H1 (cell line): Measurements from ENCODE around the gene COL17A1.

Experiments used
- CREB1 ChIP-seq: IDR thresholded peaks from 2 replicates; pipeline ENCODE4 v1.6.1; 2012; ENCODE audit warnings: inconsistent platforms
- CTCF ChIP-seq, 3 experiments: IDR thresholded peaks; 1 replicate in 2 of 3; 2 replicates in 1 of 3; pipeline versions ENCODE4 v1.5.1 to v1.6.1; 2011; ENCODE audit warnings: low read length in 3 of 3, mild to moderate bottlenecking in 3 of 3, inconsistent platforms in 2 of 3, low read depth in 1 of 3, moderate library complexity in 1 of 3; ENCODE audit not compliant: insufficient read depth in 1 of 3; ENCODE audit errors: control extremely low read depth in 1 of 3
- EZH2 ChIP-seq: fragments of 200-600 bp; sonication (generic); IDR thresholded peaks from 2 replicates; pipeline ENCODE4 v1.7.1; 2012; ENCODE audit warnings: low read depth, mild to moderate bottlenecking, moderate library complexity, low read length, inconsistent platforms; ENCODE audit not compliant: severe bottlenecking
- GABPA ChIP-seq: IDR thresholded peaks from 2 replicates; pipeline ENCODE4 v1.6.1; 2011; ENCODE audit warnings: mild to moderate bottlenecking, low read length, moderate library complexity, borderline replicate concordance; ENCODE audit not compliant: insufficient read depth
- JUND ChIP-seq: IDR thresholded peaks from 2 replicates; pipeline ENCODE4 v1.6.1; 2011; ENCODE audit warnings: mild to moderate bottlenecking, improper control_type of control experiment, low read length
- MAX ChIP-seq: IDR thresholded peaks from 2 replicates; pipeline ENCODE4 v1.6.1; 2012; ENCODE audit warnings: inconsistent platforms
- POLR2A ChIP-seq, 2 experiments: IDR thresholded peaks; 1 replicate in 1 of 2; 2 replicates in 1 of 2; pipeline ENCODE4 v1.6.1; 2011; ENCODE audit warnings: low read depth in 2 of 2, low read length in 2 of 2, mild to moderate bottlenecking in 2 of 2; ENCODE audit errors: control extremely low read depth in 1 of 2
- POLR2AphosphoS5 ChIP-seq: IDR thresholded peaks from 2 replicates; pipeline ENCODE4 v1.6.1; 2011; ENCODE audit warnings: low read depth, low read length
- SP1 ChIP-seq: IDR thresholded peaks from 2 replicates; pipeline ENCODE4 v1.6.1; 2011; ENCODE audit warnings: low read depth, low read length
- SRF ChIP-seq: IDR thresholded peaks from 2 replicates; pipeline ENCODE4 v1.6.1; 2011; ENCODE audit warnings: mild to moderate bottlenecking, low read depth, low read length, moderate library complexity
- YY1 ChIP-seq: IDR thresholded peaks from 2 replicates; pipeline ENCODE4 v1.6.1; 2011; ENCODE audit warnings: low read depth, mild to moderate bottlenecking, low read length

- TF ChIP-seq POLR2AphosphoS5 (no peak), SP1 (no peak), YY1 (no peak), CREB1 (no peak), CTCF (IDR thresholded peaks at IDR 0.05; ENCODE audit: control extremely low read depth in 1 of 3, insufficient read depth in 1 of 3, low read depth in 1 of 3, low read length in 3 of 3) (no peak), GABPA (no peak), JUND (no peak), MAX (no peak), EZH2 (no peak), POLR2A (IDR thresholded peaks at IDR 0.05; ENCODE audit: control extremely low read depth in 1 of 2, low read depth in 2 of 2, low read length in 2 of 2) (no peak), SRF (no peak)
These were observed 11.2 kb downstream of the COL17A1 start for GRCh38 chr10:104074505-104074904.
